ENCODE measurements around the gene TMEM30B. TPM values are rescaled to one million over a fixed set of nuclear protein-coding genes. Genes with fewer than 3 reads are reported as not detected.
A peak's percentile ranks its signal among the peaks of the same experiment; 100 is the strongest.

The TMEM30B gene
- total and polyA plus RNA-seq, 12 donors = 1.3 to 6.0 (median 3.4) TPM

- peaks cover 6 to 24% of the 10 kb centered on the region in 2 donors for H3K4me1 ChIP-seq (replicated peaks in 1 of 2)
- 0 to 7% (median 0%) methylated on average over 12 to 81 of the region's 81 CpGs for WGBS, 4 donors
- no peaks in the 10 kb centered on the region for H3K9me3 ChIP-seq (replicated peaks in 1 of 3)
- peak overlapping the region in 3 of 4 donors; percentile 48 to 71 (median 53) for H3K4me3 ChIP-seq
- H3K36me3 ChIP-seq (replicated peaks in 1 of 2) = no peaks in the 10 kb centered on the region
- peak overlapping the region in 4 of 5 donors; percentile 63 to 88 (median 73) for H3K27ac ChIP-seq
- peaks cover 7% of the 10 kb centered on the region for H3K27me3 ChIP-seq
- TF ChIP-seq CTCF (IDR thresholded peaks at IDR 0.05) = peak in 5 of 6 experiments; percentile 20 to 44 (median 39)
- TF ChIP-seq POLR2A (IDR thresholded peaks at IDR 0.05) = peak in 1 of 2 donors; percentile 67
- DNase-seq = peak; percentile 53 to 71 (median 63)
- intact Hi-C loops (cut with DNase I) = no loop called here
Observed at GRCh38 chr14:61280526-61281185, 482 bp downstream of the TMEM30B start.

GRCh38 chr14:61280092-61280525 is 1.0 kb downstream of the TMEM30B start:
- Histone ChIP-seq H3K27ac (peak overlapping the region in 4 of 5 donors; percentile 63 to 88 (median 73)), H3K27me3 (peaks cover 7% of the 10 kb centered on the region), H3K4me3 (peak overlapping the region in 2 of 4 donors; percentile 53 to 71), H3K36me3 (replicated peaks in 1 of 2) (no peaks in the 10 kb centered on the region), H3K4me1 (replicated peaks in 1 of 2) (peaks cover 5 to 18% of the 10 kb centered on the region in 2 donors), H3K9me3 (replicated peaks in 1 of 3) (no peaks in the 10 kb centered on the region)
- peak in 2 of 7 donors; percentile 23 to 24 for DNase-seq
- TF ChIP-seq CTCF (IDR thresholded peaks at IDR 0.05) (no peak), POLR2A (IDR thresholded peaks at IDR 0.05) (no peak)
- WGBS, 4 donors = 5 to 49% (median 13%) methylated on average over 10 to 47 of the region's 47 CpGs
- intact Hi-C loops (cut with DNase I) = no loop called here

- Histone ChIP-seq H3K4me1 (replicated peaks in 1 of 2) (peaks cover 5 to 16% of the 10 kb centered on the region in 2 donors), H3K36me3 (replicated peaks in 1 of 2) (no peaks in the 10 kb centered on the region), H3K4me3 (no peak overlapping the region), H3K27ac (no peak overlapping the region), H3K9me3 (replicated peaks in 1 of 3) (no peaks in the 10 kb centered on the region), H3K27me3 (peaks cover 7% of the 10 kb centered on the region)
- 72 to 82% (median 78%) methylated on average over 5 of the region's 5 CpGs for WGBS, 4 donors
- no peak for DNase-seq
- TF ChIP-seq CTCF (IDR thresholded peaks at IDR 0.05) (no peak), POLR2A (IDR thresholded peaks at IDR 0.05) (no peak)
- intact Hi-C loops (cut with DNase I) = no loop called here
Observed at GRCh38 chr14:61279082-61279481, 2.1 kb downstream of the TMEM30B start.

GRCh38 chr14:61277784-61278183 is 3.4 kb downstream of the TMEM30B start:
- peaks cover 7% of the 10 kb centered on the region for H3K27me3 ChIP-seq
- H3K4me3 ChIP-seq = no peak overlapping the region
- no peak for DNase-seq
- intact Hi-C loops (cut with DNase I) = no loop called here
- H3K4me1 ChIP-seq (replicated peaks in 1 of 2) = peaks cover 5 to 16% of the 10 kb centered on the region in 2 donors
- no peaks in the 10 kb centered on the region for H3K9me3 ChIP-seq (replicated peaks in 1 of 3)
- WGBS, 4 donors = 78 to 92% (median 82%) methylated on average over 4 of the region's 4 CpGs
- H3K36me3 ChIP-seq (replicated peaks in 1 of 2) = no peaks in the 10 kb centered on the region
- H3K27ac ChIP-seq = no peak overlapping the region
- TF ChIP-seq POLR2A (IDR thresholded peaks at IDR 0.05) (no peak), CTCF (IDR thresholded peaks at IDR 0.05) (no peak)

Data from adrenal gland (tissue), 12 donors.